Measurements from ENCODE around the gene BAX. TPM values are rescaled to one million over a fixed set of nuclear protein-coding genes. Genes with fewer than 3 reads are reported as not detected.

BAX gene
- total and polyA plus RNA-seq, 9 of the 15 experiments (the other 6 are each of a cell fraction or from before 2014, with no cell fraction given), result 3.2 to 95.4 (median 44.5) TPM

- TF ChIP-seq, protein P1, sequence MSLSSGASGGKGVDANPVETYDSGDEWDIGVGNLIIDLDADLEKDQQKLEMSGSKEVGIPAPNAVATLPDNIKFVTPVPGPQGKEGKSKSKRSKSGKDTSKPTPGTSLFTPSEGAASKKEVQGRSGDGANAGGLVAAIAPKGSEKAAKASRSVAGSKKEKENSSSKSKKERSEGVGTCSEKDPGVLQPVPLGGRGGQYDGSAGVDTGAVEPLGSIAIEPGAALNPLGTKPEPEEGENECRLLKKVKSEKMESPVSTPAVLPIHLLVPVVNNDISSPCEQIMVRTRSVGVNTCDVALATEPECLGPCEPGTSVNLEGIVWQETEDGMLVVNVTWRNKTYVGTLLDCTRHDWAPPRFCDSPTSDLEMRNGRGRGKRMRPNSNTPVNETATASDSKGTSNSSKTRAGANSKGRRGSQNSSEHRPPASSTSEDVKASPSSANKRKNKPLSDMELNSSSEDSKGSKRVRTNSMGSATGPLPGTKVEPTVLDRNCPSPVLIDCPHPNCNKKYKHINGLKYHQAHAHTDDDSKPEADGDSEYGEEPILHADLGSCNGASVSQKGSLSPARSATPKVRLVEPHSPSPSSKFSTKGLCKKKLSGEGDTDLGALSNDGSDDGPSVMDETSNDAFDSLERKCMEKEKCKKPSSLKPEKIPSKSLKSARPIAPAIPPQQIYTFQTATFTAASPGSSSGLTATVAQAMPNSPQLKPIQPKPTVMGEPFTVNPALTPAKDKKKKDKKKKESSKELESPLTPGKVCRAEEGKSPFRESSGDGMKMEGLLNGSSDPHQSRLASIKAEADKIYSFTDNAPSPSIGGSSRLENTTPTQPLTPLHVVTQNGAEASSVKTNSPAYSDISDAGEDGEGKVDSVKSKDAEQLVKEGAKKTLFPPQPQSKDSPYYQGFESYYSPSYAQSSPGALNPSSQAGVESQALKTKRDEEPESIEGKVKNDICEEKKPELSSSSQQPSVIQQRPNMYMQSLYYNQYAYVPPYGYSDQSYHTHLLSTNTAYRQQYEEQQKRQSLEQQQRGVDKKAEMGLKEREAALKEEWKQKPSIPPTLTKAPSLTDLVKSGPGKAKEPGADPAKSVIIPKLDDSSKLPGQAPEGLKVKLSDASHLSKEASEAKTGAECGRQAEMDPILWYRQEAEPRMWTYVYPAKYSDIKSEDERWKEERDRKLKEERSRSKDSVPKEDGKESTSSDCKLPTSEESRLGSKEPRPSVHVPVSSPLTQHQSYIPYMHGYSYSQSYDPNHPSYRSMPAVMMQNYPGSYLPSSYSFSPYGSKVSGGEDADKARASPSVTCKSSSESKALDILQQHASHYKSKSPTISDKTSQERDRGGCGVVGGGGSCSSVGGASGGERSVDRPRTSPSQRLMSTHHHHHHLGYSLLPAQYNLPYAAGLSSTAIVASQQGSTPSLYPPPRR (CRISPR knock-in tag; IDR thresholded peaks at IDR 0.05; ENCODE audit: borderline replicate concordance), result 0 out of 2 replicates have a peak, but pooled peaks have one; percentile 56
- TF ChIP-seq ZNF184 (CRISPR knock-in tag; IDR thresholded peaks at IDR 0.05) (no peak), MBD2 (IDR thresholded peaks at IDR 0.05; ENCODE audit: borderline replicate concordance, low read depth) (peak; percentile 62), ASH1L (IDR thresholded peaks at IDR 0.05; ENCODE audit: borderline replicate concordance, low read depth, partially characterized antibody) (no peak), MCM2 (IDR thresholded peaks at IDR 0.05; ENCODE audit: low read depth) (peak; percentile 80), ARHGAP35 (IDR thresholded peaks at IDR 0.05; ENCODE audit: partially characterized antibody) (no peak), ZNF778 (CRISPR knock-in tag; IDR thresholded peaks at IDR 0.05) (no peak), ZBTB7A (IDR thresholded peaks at IDR 0.05; ENCODE audit: borderline replicate concordance, control insufficient read depth, low read depth, low read length) (peak; percentile 95), TAF1 (IDR thresholded peaks at IDR 0.05; ENCODE audit: control insufficient read depth, extremely low read depth, insufficient read depth, low read length, severe bottlenecking) (peak; percentile 87), CBX2 (IDR thresholded peaks at IDR 0.05; ENCODE audit: insufficient read depth, low read length, poor library complexity, severe bottlenecking) (no peak), MXI1 (IDR thresholded peaks at IDR 0.05; ENCODE audit: low read depth, low read length) (0 out of 2 replicates have a peak, but pooled peaks have one; percentile 26), SETDB1 (IDR thresholded peaks at IDR 0.05; ENCODE audit: low read length) (no peak), HMG20B (CRISPR knock-in tag; IDR thresholded peaks at IDR 0.05) (no peak), CHD1 (IDR thresholded peaks at IDR 0.05; ENCODE audit: low read length) (no peak), ZNF436 (CRISPR knock-in tag; IDR thresholded peaks at IDR 0.05) (no peak), ZNF583 (CRISPR knock-in tag; IDR thresholded peaks at IDR 0.05) (peak; percentile 47; the same call in 1 of the 2 replicates), CLOCK (CRISPR knock-in tag; IDR thresholded peaks at IDR 0.05; ENCODE audit: borderline replicate concordance) (no peak)
- TF ChIP-seq, protein P2, sequence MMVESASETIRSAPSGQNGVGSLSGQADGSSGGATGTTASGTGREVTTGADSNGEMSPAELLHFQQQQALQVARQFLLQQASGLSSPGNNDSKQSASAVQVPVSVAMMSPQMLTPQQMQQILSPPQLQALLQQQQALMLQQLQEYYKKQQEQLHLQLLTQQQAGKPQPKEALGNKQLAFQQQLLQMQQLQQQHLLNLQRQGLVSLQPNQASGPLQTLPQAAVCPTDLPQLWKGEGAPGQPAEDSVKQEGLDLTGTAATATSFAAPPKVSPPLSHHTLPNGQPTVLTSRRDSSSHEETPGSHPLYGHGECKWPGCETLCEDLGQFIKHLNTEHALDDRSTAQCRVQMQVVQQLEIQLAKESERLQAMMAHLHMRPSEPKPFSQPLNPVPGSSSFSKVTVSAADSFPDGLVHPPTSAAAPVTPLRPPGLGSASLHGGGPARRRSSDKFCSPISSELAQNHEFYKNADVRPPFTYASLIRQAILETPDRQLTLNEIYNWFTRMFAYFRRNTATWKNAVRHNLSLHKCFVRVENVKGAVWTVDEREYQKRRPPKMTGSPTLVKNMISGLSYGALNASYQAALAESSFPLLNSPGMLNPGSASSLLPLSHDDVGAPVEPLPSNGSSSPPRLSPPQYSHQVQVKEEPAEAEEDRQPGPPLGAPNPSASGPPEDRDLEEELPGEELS (CRISPR knock-in tag; IDR thresholded peaks at IDR 0.05; ENCODE audit: borderline replicate concordance), result no peak
Observed at GRCh38 chr19:48962029-48962848, 7.6 kb downstream of the BAX start (continued).
